Effector memory CD4-positive, alpha-beta T cell (primary cell): Measurements from ENCODE around the gene TANC1.

ENCODE experiments used
- DNase-seq, 3 donors: peaks; one replicate each; pipeline ENCODE4 v3.0.0-alpha.2; 2020
- H3K27ac ChIP-seq: 2 replicates; pipeline ENCODE4 v1.7.0; 2013; ENCODE audit warnings: mild to moderate bottlenecking, low read length, moderate library complexity; ENCODE audit not compliant: insufficient read depth, poor library complexity, severe bottlenecking
- H3K27me3 ChIP-seq: replicated peaks from 2 replicates; pipeline ENCODE4 v1.7.0; 2013; ENCODE audit warnings: mild to moderate bottlenecking, low read length; ENCODE audit not compliant: insufficient read depth, control insufficient read depth, poor library complexity, severe bottlenecking
- H3K36me3 ChIP-seq: 2 replicates; pipeline ENCODE4 v1.7.0; 2013; ENCODE audit warnings: mild to moderate bottlenecking, low read length, moderate library complexity; ENCODE audit not compliant: control insufficient read depth, insufficient read depth
- H3K4me1 ChIP-seq: 2 replicates; pipeline ENCODE4 v1.7.0; 2013; ENCODE audit warnings: low read length, mild to moderate bottlenecking; ENCODE audit not compliant: control insufficient read depth, insufficient read depth, poor library complexity, severe bottlenecking
- H3K4me3 ChIP-seq: 2 replicates; pipeline ENCODE4 v1.7.0; 2013; ENCODE audit warnings: low read length, low read depth, mild to moderate bottlenecking; ENCODE audit not compliant: insufficient read depth, poor library complexity, severe bottlenecking
- H3K9me3 ChIP-seq: 2 replicates; pipeline ENCODE4 v1.7.0; 2013; ENCODE audit warnings: mild to moderate bottlenecking, low read length, moderate library complexity; ENCODE audit not compliant: control insufficient read depth

The TANC1 gene

GRCh38 chr2:159053161-159054031 lies 85.0 kb downstream of the TANC1 start:
- H3K4me1 ChIP-seq: no peaks in the 10 kb centered on the region
- no peaks in the 10 kb centered on the region for H3K9me3 ChIP-seq
- no peaks in the 10 kb centered on the region for H3K36me3 ChIP-seq
- no peak overlapping the region for H3K27ac ChIP-seq
- no peak for DNase-seq
- no peaks in the 10 kb centered on the region for H3K27me3 ChIP-seq
- no peak overlapping the region for H3K4me3 ChIP-seq

- no peaks in the 10 kb centered on the region for H3K36me3 ChIP-seq
- no peaks in the 10 kb centered on the region for H3K27me3 ChIP-seq
- no peaks in the 10 kb centered on the region for H3K9me3 ChIP-seq
- no peak overlapping the region for H3K4me3 ChIP-seq
- H3K27ac ChIP-seq: no peak overlapping the region
- H3K4me1 ChIP-seq: no peaks in the 10 kb centered on the region
- DNase-seq: no peak
These were observed 85.5 kb downstream of the TANC1 start for GRCh38 chr2:159054032-159054334.

GRCh38 chr2:159054985-159055384 lies 86.5 kb downstream of the TANC1 start:
- H3K27ac ChIP-seq: no peak overlapping the region
- no peaks in the 10 kb centered on the region for H3K36me3 ChIP-seq
- no peak for DNase-seq
- H3K27me3 ChIP-seq: no peaks in the 10 kb centered on the region
- H3K9me3 ChIP-seq: no peaks in the 10 kb centered on the region
- no peaks in the 10 kb centered on the region for H3K4me1 ChIP-seq
- H3K4me3 ChIP-seq: no peak overlapping the region

GRCh38 chr2:159060518-159060917 lies 92.1 kb downstream of the TANC1 start:
- Histone ChIP-seq H3K4me3 (no peak overlapping the region), H3K27ac (no peak overlapping the region), H3K27me3 (no peaks in the 10 kb centered on the region), H3K4me1 (no peaks in the 10 kb centered on the region), H3K36me3 (no peaks in the 10 kb centered on the region), H3K9me3 (no peaks in the 10 kb centered on the region)
- no peak for DNase-seq

- H3K27ac ChIP-seq: no peak overlapping the region
- H3K4me1 ChIP-seq: no peaks in the 10 kb centered on the region
- no peak overlapping the region for H3K4me3 ChIP-seq
These were observed 95.2 kb downstream of the TANC1 start for GRCh38 chr2:159063677-159064076.

GRCh38 chr2:159064446-159065301 lies 96.2 kb downstream of the TANC1 start:
- H3K4me1 ChIP-seq: no peaks in the 10 kb centered on the region
- no peak overlapping the region for H3K27ac ChIP-seq
- H3K36me3 ChIP-seq: no peaks in the 10 kb centered on the region
- H3K4me3 ChIP-seq: no peak overlapping the region
- H3K27me3 ChIP-seq: no peaks in the 10 kb centered on the region
- DNase-seq: no peak
- no peaks in the 10 kb centered on the region for H3K9me3 ChIP-seq

More at GRCh38 chr2:159063677-159064076, 95.2 kb downstream of the TANC1 start:
- H3K9me3 ChIP-seq: no peaks in the 10 kb centered on the region
- no peaks in the 10 kb centered on the region for H3K27me3 ChIP-seq
- H3K36me3 ChIP-seq: no peaks in the 10 kb centered on the region
- DNase-seq: no peak

GRCh38 chr2:159065313-159065712 lies 96.9 kb downstream of the TANC1 start:
- no peak overlapping the region for H3K4me3 ChIP-seq
- no peaks in the 10 kb centered on the region for H3K36me3 ChIP-seq
- H3K4me1 ChIP-seq: no peaks in the 10 kb centered on the region
- H3K27me3 ChIP-seq: no peaks in the 10 kb centered on the region
- DNase-seq: no peak
- H3K9me3 ChIP-seq: no peaks in the 10 kb centered on the region
- no peak overlapping the region for H3K27ac ChIP-seq

GRCh38 chr2:159065891-159066290 lies 97.5 kb downstream of the TANC1 start:
- H3K27ac ChIP-seq: no peak overlapping the region

GRCh38 chr2:159066541-159067156 lies 98.2 kb downstream of the TANC1 start:
- H3K27ac ChIP-seq: no peak overlapping the region
- H3K4me1 ChIP-seq: no peaks in the 10 kb centered on the region

More at GRCh38 chr2:159065891-159066290, 97.5 kb downstream of the TANC1 start:
- Histone ChIP-seq H3K9me3 (no peaks in the 10 kb centered on the region), H3K4me1 (no peaks in the 10 kb centered on the region), H3K36me3 (no peaks in the 10 kb centered on the region), H3K27me3 (no peaks in the 10 kb centered on the region), H3K4me3 (no peak overlapping the region)
- no peak for DNase-seq

GRCh38 chr2:159067971-159068370 lies 99.5 kb downstream of the TANC1 start:
- no peaks in the 10 kb centered on the region for H3K27me3 ChIP-seq
- no peak for DNase-seq
- no peak overlapping the region for H3K27ac ChIP-seq
- no peaks in the 10 kb centered on the region for H3K36me3 ChIP-seq
- H3K4me3 ChIP-seq: no peak overlapping the region
- no peaks in the 10 kb centered on the region for H3K9me3 ChIP-seq
- H3K4me1 ChIP-seq: no peaks in the 10 kb centered on the region

More at GRCh38 chr2:159066541-159067156, 98.2 kb downstream of the TANC1 start:
- no peaks in the 10 kb centered on the region for H3K36me3 ChIP-seq
- H3K4me3 ChIP-seq: no peak overlapping the region
- H3K27me3 ChIP-seq: no peaks in the 10 kb centered on the region
- no peaks in the 10 kb centered on the region for H3K9me3 ChIP-seq
- DNase-seq: no peak
